ENCODE data around the gene RBM20. TPM values are rescaled to one million over a fixed set of nuclear protein-coding genes. Genes with fewer than 3 reads are reported as not detected.

The RBM20 gene
- polyA plus RNA-seq, 3 donors: not detected

DNA sequence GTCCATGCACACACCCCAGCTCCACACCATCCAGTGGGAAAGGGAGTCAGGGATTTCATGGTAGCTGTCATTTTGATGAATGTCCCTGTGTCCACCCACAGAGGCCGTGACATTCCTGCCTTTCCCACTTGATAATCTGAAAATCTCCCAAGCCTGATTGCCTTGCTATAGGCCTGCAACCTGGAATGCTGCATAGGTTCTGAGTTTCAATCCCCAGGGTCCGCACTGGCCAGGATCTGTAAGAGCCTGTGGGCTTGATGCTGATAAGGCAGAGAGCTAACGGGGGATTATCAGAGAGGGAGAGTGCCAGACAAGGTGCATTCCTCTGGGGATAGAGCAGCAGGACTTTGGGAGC, 57.5 kb downstream of the RBM20 start:
- no peak overlapping the region for H3K27ac Mint-ChIP-seq
- 100% methylated on average over 2 of the region's 3 CpGs for WGBS (ENCODE audit: insufficient coverage)
- DNase-seq: no peak
- no peak overlapping the region for H3K4me3 ChIP-seq (replicated peaks in 1 of 3; ENCODE audit: low read depth in 2 of 3, low read length in 3 of 3)
- H3K27me3 Mint-ChIP-seq (ENCODE audit: low read depth in 3 of 3): peaks cover 1 to 3% (median 2%) of the 10 kb centered on the region in 3 donors
- peaks cover 0 to 2% (median 0%) of the 10 kb centered on the region in 7 donors for H3K9me3 Mint-ChIP-seq
- H3K4me1 ChIP-seq (ENCODE audit: control insufficient read depth in 1 of 2, insufficient read depth in 2 of 2, low read length in 2 of 2): no peaks in the 10 kb centered on the region
- H3K79me2 ChIP-seq (ENCODE audit: insufficient read depth, low read length): no peaks in the 10 kb centered on the region
- no peaks in the 10 kb centered on the region for H3K36me3 Mint-ChIP-seq
- TF ChIP-seq, protein P1, sequence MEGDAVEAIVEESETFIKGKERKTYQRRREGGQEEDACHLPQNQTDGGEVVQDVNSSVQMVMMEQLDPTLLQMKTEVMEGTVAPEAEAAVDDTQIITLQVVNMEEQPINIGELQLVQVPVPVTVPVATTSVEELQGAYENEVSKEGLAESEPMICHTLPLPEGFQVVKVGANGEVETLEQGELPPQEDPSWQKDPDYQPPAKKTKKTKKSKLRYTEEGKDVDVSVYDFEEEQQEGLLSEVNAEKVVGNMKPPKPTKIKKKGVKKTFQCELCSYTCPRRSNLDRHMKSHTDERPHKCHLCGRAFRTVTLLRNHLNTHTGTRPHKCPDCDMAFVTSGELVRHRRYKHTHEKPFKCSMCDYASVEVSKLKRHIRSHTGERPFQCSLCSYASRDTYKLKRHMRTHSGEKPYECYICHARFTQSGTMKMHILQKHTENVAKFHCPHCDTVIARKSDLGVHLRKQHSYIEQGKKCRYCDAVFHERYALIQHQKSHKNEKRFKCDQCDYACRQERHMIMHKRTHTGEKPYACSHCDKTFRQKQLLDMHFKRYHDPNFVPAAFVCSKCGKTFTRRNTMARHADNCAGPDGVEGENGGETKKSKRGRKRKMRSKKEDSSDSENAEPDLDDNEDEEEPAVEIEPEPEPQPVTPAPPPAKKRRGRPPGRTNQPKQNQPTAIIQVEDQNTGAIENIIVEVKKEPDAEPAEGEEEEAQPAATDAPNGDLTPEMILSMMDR (IDR thresholded peaks at IDR 0.05): no peak
- H3K4me1 Mint-ChIP-seq: no peaks in the 10 kb centered on the region
- H3K27me3 ChIP-seq (ENCODE audit: control insufficient read depth in 2 of 2, insufficient read depth in 2 of 2, low read length in 2 of 2): no peaks in the 10 kb centered on the region
- intact Hi-C loops (cut with micrococcal nuclease): no loop called here
- no peak overlapping the region for H3K4me3 Mint-ChIP-seq
- H3K27ac ChIP-seq (ENCODE audit: low read depth in 1 of 2, low read length in 2 of 2): no peak overlapping the region
- no peak overlapping the region for H3K9ac ChIP-seq (ENCODE audit: insufficient read depth, low read length, poor library complexity, severe bottlenecking)
- no peaks in the 10 kb centered on the region for H3K9me3 ChIP-seq (replicated peaks in 1 of 2; ENCODE audit: control insufficient read depth in 1 of 2, insufficient read depth in 1 of 2, low read length in 2 of 2)
- H3K36me3 ChIP-seq (replicated peaks in 1 of 2; ENCODE audit: control insufficient read depth in 1 of 2, insufficient read depth in 2 of 2, low read length in 2 of 2): no peaks in the 10 kb centered on the region
- peak overlapping the region; percentile 2 for H2AFZ ChIP-seq (ENCODE audit: insufficient read depth, low read depth, low read length, poor library complexity, severe bottlenecking)
- H4K20me1 ChIP-seq (ENCODE audit: insufficient read depth, low read length): no peaks in the 10 kb centered on the region
- H3K4me2 ChIP-seq (replicated peaks; ENCODE audit: extremely low read depth, low read length, poor library complexity, severe bottlenecking): no peak overlapping the region

GRCh38 chr10:110704070-110704469, 59.9 kb downstream of the RBM20 start:
- H4K20me1 ChIP-seq (ENCODE audit: insufficient read depth, low read length): no peaks in the 10 kb centered on the region
- no peaks in the 10 kb centered on the region for H3K79me2 ChIP-seq (ENCODE audit: insufficient read depth, low read length)
- H3K9ac ChIP-seq (ENCODE audit: insufficient read depth, low read length, poor library complexity, severe bottlenecking): no peak overlapping the region
- H3K27me3 ChIP-seq (ENCODE audit: control insufficient read depth in 2 of 2, insufficient read depth in 2 of 2, low read length in 2 of 2): no peaks in the 10 kb centered on the region
- DNase-seq: no peak
- no peaks in the 10 kb centered on the region for H3K9me3 ChIP-seq (replicated peaks in 1 of 2; ENCODE audit: control insufficient read depth in 1 of 2, insufficient read depth in 1 of 2, low read length in 2 of 2)
- Mint-ChIP-seq H3K27ac (no peak overlapping the region), H3K36me3 (no peaks in the 10 kb centered on the region), H3K4me1 (no peaks in the 10 kb centered on the region), H3K27me3 (ENCODE audit: low read depth in 3 of 3) (peaks cover 1 to 3% (median 2%) of the 10 kb centered on the region in 3 donors), H3K9me3 (peaks cover 0 to 2% (median 0%) of the 10 kb centered on the region in 7 donors), H3K4me3 (no peak overlapping the region)
- H2AFZ ChIP-seq (ENCODE audit: insufficient read depth, low read depth, low read length, poor library complexity, severe bottlenecking): no peak overlapping the region
- intact Hi-C loops (cut with micrococcal nuclease): no loop called here
- TF ChIP-seq, protein P1 (IDR thresholded peaks at IDR 0.05): no peak
- no peak overlapping the region for H3K4me2 ChIP-seq (replicated peaks; ENCODE audit: extremely low read depth, low read length, poor library complexity, severe bottlenecking)
- no peak overlapping the region for H3K4me3 ChIP-seq (replicated peaks in 1 of 3; ENCODE audit: low read depth in 2 of 3, low read length in 3 of 3)
- no peaks in the 10 kb centered on the region for H3K36me3 ChIP-seq (replicated peaks in 1 of 2; ENCODE audit: control insufficient read depth in 1 of 2, insufficient read depth in 2 of 2, low read length in 2 of 2)
- H3K27ac ChIP-seq (ENCODE audit: low read depth in 1 of 2, low read length in 2 of 2): no peak overlapping the region
- H3K4me1 ChIP-seq (ENCODE audit: control insufficient read depth in 1 of 2, insufficient read depth in 2 of 2, low read length in 2 of 2): no peaks in the 10 kb centered on the region

Measured in CD14-positive monocyte (primary cell).